ENCODE measurements around the gene RNF166. TPM values are rescaled to one million over a fixed set of nuclear protein-coding genes. Genes with fewer than 3 reads are reported as not detected.

Gene RNF166
- total RNA-seq, 3 donors from 2014 or later (not counting 1 experiment from before 2014, with no cell fraction given) = 459 to 712 (median 501) TPM

DNA sequence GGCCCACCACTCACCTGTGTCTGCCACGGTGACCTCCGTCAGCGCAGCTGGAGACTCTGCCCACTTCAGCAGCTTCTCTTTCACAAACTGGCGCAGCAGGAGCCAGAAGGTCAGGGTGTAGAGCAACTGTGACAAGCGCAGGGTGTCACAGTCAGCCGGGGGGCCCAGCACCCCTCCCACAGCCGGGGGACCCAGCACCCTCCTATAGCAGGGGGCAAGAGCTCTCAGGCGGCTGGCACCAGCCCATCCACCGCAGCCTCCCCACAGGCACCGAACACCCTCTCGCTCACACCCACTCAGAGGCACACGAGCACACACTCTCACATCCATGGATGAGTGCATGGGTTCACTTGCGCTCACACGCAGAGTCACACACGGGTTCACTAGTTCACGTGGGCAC lies 28.9 kb upstream of the RNF166 start:
- no peaks in the 10 kb centered on the region for H3K9me3 ChIP-seq (ENCODE audit: control insufficient read depth, insufficient read depth, low read length)
- H3K27me3 Mint-ChIP-seq (ENCODE audit: low read depth in 2 of 2) = no peaks in the 10 kb centered on the region
- TF ChIP-seq, protein P1, sequence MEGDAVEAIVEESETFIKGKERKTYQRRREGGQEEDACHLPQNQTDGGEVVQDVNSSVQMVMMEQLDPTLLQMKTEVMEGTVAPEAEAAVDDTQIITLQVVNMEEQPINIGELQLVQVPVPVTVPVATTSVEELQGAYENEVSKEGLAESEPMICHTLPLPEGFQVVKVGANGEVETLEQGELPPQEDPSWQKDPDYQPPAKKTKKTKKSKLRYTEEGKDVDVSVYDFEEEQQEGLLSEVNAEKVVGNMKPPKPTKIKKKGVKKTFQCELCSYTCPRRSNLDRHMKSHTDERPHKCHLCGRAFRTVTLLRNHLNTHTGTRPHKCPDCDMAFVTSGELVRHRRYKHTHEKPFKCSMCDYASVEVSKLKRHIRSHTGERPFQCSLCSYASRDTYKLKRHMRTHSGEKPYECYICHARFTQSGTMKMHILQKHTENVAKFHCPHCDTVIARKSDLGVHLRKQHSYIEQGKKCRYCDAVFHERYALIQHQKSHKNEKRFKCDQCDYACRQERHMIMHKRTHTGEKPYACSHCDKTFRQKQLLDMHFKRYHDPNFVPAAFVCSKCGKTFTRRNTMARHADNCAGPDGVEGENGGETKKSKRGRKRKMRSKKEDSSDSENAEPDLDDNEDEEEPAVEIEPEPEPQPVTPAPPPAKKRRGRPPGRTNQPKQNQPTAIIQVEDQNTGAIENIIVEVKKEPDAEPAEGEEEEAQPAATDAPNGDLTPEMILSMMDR (IDR thresholded peaks at IDR 0.05) = no peak
- peaks cover 12% of the 10 kb centered on the region for H3K4me1 ChIP-seq (ENCODE audit: control insufficient read depth, insufficient read depth, low read length)
- H3K4me3 Mint-ChIP-seq = no peak overlapping the region
- no peak for ATAC-seq
- H3K27ac Mint-ChIP-seq = no peak overlapping the region
- DNase-seq = no peak
- H3K9me3 Mint-ChIP-seq = no peaks in the 10 kb centered on the region
- no peak overlapping the region for H3K27ac ChIP-seq (ENCODE audit: low read length)
- no peak overlapping the region for H3K4me3 ChIP-seq (ENCODE audit: low read length)
- intact Hi-C loops (cut with micrococcal nuclease) = loop anchor here (5.0 kb wide), 1 partner anchor 122 kb away; the partner anchor contains the start of genes GALNS and TRAPPC2L
- H3K27me3 ChIP-seq (ENCODE audit: control insufficient read depth, insufficient read depth, low read length) = no peaks in the 10 kb centered on the region
- no peaks in the 10 kb centered on the region for H3K36me3 Mint-ChIP-seq
- peaks cover 50% of the 10 kb centered on the region for H3K36me3 ChIP-seq (ENCODE audit: control insufficient read depth, insufficient read depth, low read length)
- whole genome bisulfite sequencing (ENCODE audit: insufficient coverage) = 94% methylated on average over 16 of the region's 16 CpGs
- peaks cover 0 to 10% of the 10 kb centered on the region in 2 donors for H3K4me1 Mint-ChIP-seq

DNA sequence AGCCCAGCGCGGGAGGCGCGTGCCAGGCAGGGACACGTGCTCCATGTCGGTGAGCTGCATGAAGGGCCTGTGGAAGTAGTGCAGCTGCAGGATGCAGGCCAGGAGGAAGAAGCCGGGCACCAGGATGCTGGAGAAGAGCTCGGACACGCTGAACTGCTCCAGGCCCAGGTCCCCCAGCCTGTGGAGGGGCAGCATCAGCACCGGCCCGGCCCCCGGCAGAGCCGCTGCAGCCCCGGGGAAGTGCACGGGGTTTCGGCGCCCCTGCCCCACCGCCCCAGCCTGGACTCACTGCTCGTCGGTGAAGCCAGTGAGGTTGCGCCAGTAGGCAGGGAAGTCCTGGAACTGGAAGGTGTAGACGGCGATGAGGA lies 28.1 kb upstream of the RNF166 start:
- H3K4me3 Mint-ChIP-seq = no peak overlapping the region
- no peaks in the 10 kb centered on the region for H3K27me3 Mint-ChIP-seq (ENCODE audit: low read depth in 2 of 2)
- no peaks in the 10 kb centered on the region for H3K9me3 Mint-ChIP-seq
- peaks cover 0 to 10% of the 10 kb centered on the region in 2 donors for H3K4me1 Mint-ChIP-seq
- H3K27me3 ChIP-seq (ENCODE audit: control insufficient read depth, insufficient read depth, low read length) = no peaks in the 10 kb centered on the region
- H3K27ac Mint-ChIP-seq = no peak overlapping the region
- no peak overlapping the region for H3K27ac ChIP-seq (ENCODE audit: low read length)
- no peak overlapping the region for H3K4me3 ChIP-seq (ENCODE audit: low read length)
- TF ChIP-seq, protein P1 (IDR thresholded peaks at IDR 0.05) = no peak
- WGBS (ENCODE audit: insufficient coverage) = 93% methylated on average over 23 of the region's 23 CpGs
- intact Hi-C loops (cut with micrococcal nuclease) = no loop called here
- H3K36me3 Mint-ChIP-seq = no peaks in the 10 kb centered on the region
- H3K4me1 ChIP-seq (ENCODE audit: control insufficient read depth, insufficient read depth, low read length) = peaks cover 12% of the 10 kb centered on the region
- H3K9me3 ChIP-seq (ENCODE audit: control insufficient read depth, insufficient read depth, low read length) = no peaks in the 10 kb centered on the region
- no peak for DNase-seq
- ATAC-seq = no peak
- H3K36me3 ChIP-seq (ENCODE audit: control insufficient read depth, insufficient read depth, low read length) = peaks cover 51% of the 10 kb centered on the region

DNA sequence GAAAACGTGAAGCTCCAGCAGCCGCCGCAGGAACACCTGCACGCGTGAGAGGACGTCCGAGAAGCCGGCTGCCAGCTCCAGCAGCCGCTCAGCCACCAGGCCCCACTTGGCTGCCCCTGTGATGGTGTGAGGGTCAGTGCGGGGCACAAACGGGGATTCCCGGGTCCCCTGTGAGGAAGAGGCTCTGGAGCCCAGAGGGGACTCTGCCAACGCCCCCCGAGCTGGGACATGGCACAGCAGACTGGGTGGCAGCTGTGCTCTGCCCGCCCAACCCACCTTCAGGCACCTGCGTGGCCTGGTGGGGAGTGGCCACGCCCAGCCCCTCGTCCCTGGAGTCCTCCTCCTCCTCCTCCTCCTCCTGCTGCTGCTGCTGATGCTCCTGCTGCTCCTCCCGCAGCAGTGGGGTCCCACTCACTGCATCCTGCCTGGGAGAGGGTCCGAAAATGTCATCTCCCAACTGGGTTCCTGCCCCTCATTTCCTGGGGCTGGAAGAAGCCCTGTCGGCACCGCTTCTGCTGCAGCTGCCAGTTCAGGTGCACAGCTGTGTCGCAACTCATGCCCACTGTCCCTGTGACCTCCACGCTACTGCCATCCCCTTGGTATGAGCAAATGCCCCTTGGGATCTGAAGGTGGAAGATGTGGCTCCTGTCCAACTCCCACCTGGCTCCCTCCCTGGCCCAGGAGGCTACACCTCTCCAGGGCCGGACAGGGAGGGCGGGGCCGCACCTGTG lies 27.6 kb upstream of the RNF166 start:
- Histone ChIP-seq H3K27me3 (ENCODE audit: control insufficient read depth, insufficient read depth, low read length) (no peaks in the 10 kb centered on the region), H3K27ac (ENCODE audit: low read length) (no peak overlapping the region), H3K4me3 (ENCODE audit: low read length) (no peak overlapping the region), H3K36me3 (ENCODE audit: control insufficient read depth, insufficient read depth, low read length) (peaks cover 51% of the 10 kb centered on the region), H3K4me1 (ENCODE audit: control insufficient read depth, insufficient read depth, low read length) (peaks cover 12% of the 10 kb centered on the region), H3K9me3 (ENCODE audit: control insufficient read depth, insufficient read depth, low read length) (no peaks in the 10 kb centered on the region)
- no peak for DNase-seq
- no peak for ATAC-seq
- intact Hi-C loops (cut with micrococcal nuclease) = no loop called here
- TF ChIP-seq, protein P1 (IDR thresholded peaks at IDR 0.05) = no peak
- Mint-ChIP-seq H3K27me3 (ENCODE audit: low read depth in 2 of 2) (no peaks in the 10 kb centered on the region), H3K9me3 (no peaks in the 10 kb centered on the region), H3K4me1 (peaks cover 0 to 8% of the 10 kb centered on the region in 2 donors), H3K27ac (no peak overlapping the region), H3K36me3 (no peaks in the 10 kb centered on the region), H3K4me3 (no peak overlapping the region)
- 93% methylated on average over 27 of the region's 27 CpGs for WGBS (ENCODE audit: insufficient coverage)

DNA sequence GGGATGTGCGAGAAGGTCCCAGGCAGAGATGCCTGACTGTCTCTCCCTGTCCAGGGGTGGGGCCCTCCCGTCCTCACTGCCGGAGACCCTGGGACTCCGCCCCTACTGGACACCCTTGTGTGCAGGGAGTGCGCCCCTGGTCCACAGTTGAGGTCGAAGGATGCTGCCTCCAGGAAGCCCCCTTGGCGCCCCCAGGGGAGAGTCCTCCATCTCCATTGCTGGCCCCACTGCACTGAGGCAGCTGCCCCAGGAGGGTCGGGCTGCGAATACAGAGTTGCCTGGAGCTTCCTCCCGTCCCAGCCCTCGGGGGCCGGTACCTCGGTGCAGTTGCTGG lies 26.7 kb upstream of the RNF166 start:
- Histone ChIP-seq H3K4me1 (ENCODE audit: control insufficient read depth, insufficient read depth, low read length) (peaks cover 12% of the 10 kb centered on the region), H3K27me3 (ENCODE audit: control insufficient read depth, insufficient read depth, low read length) (no peaks in the 10 kb centered on the region), H3K9me3 (ENCODE audit: control insufficient read depth, insufficient read depth, low read length) (no peaks in the 10 kb centered on the region), H3K27ac (ENCODE audit: low read length) (no peak overlapping the region), H3K36me3 (ENCODE audit: control insufficient read depth, insufficient read depth, low read length) (peaks cover 52% of the 10 kb centered on the region), H3K4me3 (ENCODE audit: low read length) (no peak overlapping the region)
- TF ChIP-seq, protein P1 (IDR thresholded peaks at IDR 0.05) = no peak
- H3K27ac Mint-ChIP-seq = no peak overlapping the region
- no peaks in the 10 kb centered on the region for H3K27me3 Mint-ChIP-seq (ENCODE audit: low read depth in 2 of 2)
- DNase-seq (no peak), ATAC-seq (no peak)
- H3K9me3 Mint-ChIP-seq = no peaks in the 10 kb centered on the region
- H3K36me3 Mint-ChIP-seq = no peaks in the 10 kb centered on the region
- no peak overlapping the region for H3K4me3 Mint-ChIP-seq
- H3K4me1 Mint-ChIP-seq = peaks cover 0 to 5% of the 10 kb centered on the region in 2 donors
- intact Hi-C loops (cut with micrococcal nuclease) = no loop called here
- 93% methylated on average over 13 of the region's 13 CpGs for WGBS (ENCODE audit: insufficient coverage)
